ENCODE measurements around the gene LEO1. TPM values are rescaled to one million over a fixed set of nuclear protein-coding genes. Genes with fewer than 3 reads are reported as not detected.

Gene LEO1
- total and polyA plus RNA-seq, 2 experiments from 2014 or later = 28.1 to 36.0 TPM

GRCh38 chr15:52002351-52002750 lies 30.8 kb upstream of the LEO1 start:
- peaks cover 15% of the 10 kb centered on the region for H3K4me1 ChIP-seq (ENCODE audit: insufficient read depth)
- TF ChIP-seq EZH2phosphoT487 (IDR thresholded peaks at IDR 0.05; ENCODE audit: insufficient read depth, low read depth) = no peak
- TF ChIP-seq EZH2 (IDR thresholded peaks at IDR 0.05; ENCODE audit: insufficient read depth, poor library complexity, severe bottlenecking) = no peak
- H3K36me3 ChIP-seq (ENCODE audit: low read depth) = no peaks in the 10 kb centered on the region
- DNase-seq = no peak
- no peaks in the 10 kb centered on the region for H3K9me3 ChIP-seq (ENCODE audit: low read depth)
- H3K9me2 ChIP-seq (ENCODE audit: insufficient read depth) = no peaks in the 10 kb centered on the region
- in situ Hi-C loops (cut with MboI) = no loop called here
- no peaks in the 10 kb centered on the region for H3K79me2 ChIP-seq (ENCODE audit: insufficient read depth)
- H3K27me3 ChIP-seq (replicated peaks; ENCODE audit: insufficient read depth) = no peaks in the 10 kb centered on the region
- no peak overlapping the region for H2AFZ ChIP-seq
- no peak overlapping the region for H3K4me3 ChIP-seq
- no peaks in the 10 kb centered on the region for H4K20me1 ChIP-seq (ENCODE audit: insufficient read depth)
- no peak overlapping the region for H3K27ac ChIP-seq
- H3K9ac ChIP-seq = no peak overlapping the region
- 39 to 57% methylated on average over 2 of the region's 2 CpGs for WGBS, 2 experiments (ENCODE audit: low coverage in 1 of 2, low lambda C conversion rate in 2 of 2, missing lambda C conversion rate in 2 of 2)
- H3K4me2 ChIP-seq (ENCODE audit: unreplicated experiment) = no peak overlapping the region
- H3F3A ChIP-seq (ENCODE audit: insufficient read depth) = peaks cover 10% of the 10 kb centered on the region

- peaks cover 13% of the 10 kb centered on the region for H3K4me1 ChIP-seq (ENCODE audit: insufficient read depth)
- in situ Hi-C loops (cut with MboI) = no loop called here
- H3K36me3 ChIP-seq (ENCODE audit: low read depth) = no peaks in the 10 kb centered on the region
- H3K4me3 ChIP-seq = no peak overlapping the region
- no peak for DNase-seq
- H3K9me2 ChIP-seq (ENCODE audit: insufficient read depth) = no peaks in the 10 kb centered on the region
- peaks cover 12% of the 10 kb centered on the region for H3F3A ChIP-seq (ENCODE audit: insufficient read depth)
- no peak overlapping the region for H3K9ac ChIP-seq
- H2AFZ ChIP-seq = no peak overlapping the region
- WGBS, 2 experiments (ENCODE audit: low coverage in 1 of 2, low lambda C conversion rate in 2 of 2, missing lambda C conversion rate in 2 of 2) = 100% methylated on average over 1 of the region's 1 CpG
- H3K4me2 ChIP-seq (ENCODE audit: unreplicated experiment) = no peak overlapping the region
- H3K27me3 ChIP-seq (replicated peaks; ENCODE audit: insufficient read depth) = no peaks in the 10 kb centered on the region
- no peaks in the 10 kb centered on the region for H3K9me3 ChIP-seq (ENCODE audit: low read depth)
- H3K27ac ChIP-seq = no peak overlapping the region
- TF ChIP-seq EZH2phosphoT487 (IDR thresholded peaks at IDR 0.05; ENCODE audit: insufficient read depth, low read depth) (no peak), EZH2 (IDR thresholded peaks at IDR 0.05; ENCODE audit: insufficient read depth, poor library complexity, severe bottlenecking) (no peak)
- no peaks in the 10 kb centered on the region for H4K20me1 ChIP-seq (ENCODE audit: insufficient read depth)
- H3K79me2 ChIP-seq (ENCODE audit: insufficient read depth) = no peaks in the 10 kb centered on the region
Measured at GRCh38 chr15:51992953-51993352, 21.4 kb upstream of the LEO1 start.

- Histone ChIP-seq H3K27me3 (replicated peaks; ENCODE audit: insufficient read depth) (no peaks in the 10 kb centered on the region), H3K4me2 (ENCODE audit: unreplicated experiment) (no peak overlapping the region), H3K79me2 (ENCODE audit: insufficient read depth) (no peaks in the 10 kb centered on the region), H3K4me1 (ENCODE audit: insufficient read depth) (peaks cover 13% of the 10 kb centered on the region), H3K9me2 (ENCODE audit: insufficient read depth) (no peaks in the 10 kb centered on the region), H2AFZ (no peak overlapping the region), H3K9ac (no peak overlapping the region), H4K20me1 (ENCODE audit: insufficient read depth) (no peaks in the 10 kb centered on the region), H3F3A (ENCODE audit: insufficient read depth) (peaks cover 12% of the 10 kb centered on the region), H3K4me3 (no peak overlapping the region), H3K27ac (no peak overlapping the region), H3K36me3 (ENCODE audit: low read depth) (no peaks in the 10 kb centered on the region), H3K9me3 (ENCODE audit: low read depth) (no peaks in the 10 kb centered on the region)
- 90 to 91% methylated on average over 4 of the region's 4 CpGs for WGBS, 2 experiments (ENCODE audit: low coverage in 1 of 2, low lambda C conversion rate in 2 of 2, missing lambda C conversion rate in 2 of 2)
- in situ Hi-C loops (cut with MboI) = no loop called here
- TF ChIP-seq EZH2 (IDR thresholded peaks at IDR 0.05; ENCODE audit: insufficient read depth, poor library complexity, severe bottlenecking) = no peak
- TF ChIP-seq EZH2phosphoT487 (IDR thresholded peaks at IDR 0.05; ENCODE audit: insufficient read depth, low read depth) = no peak
- no peak for DNase-seq
Measured at GRCh38 chr15:51991141-51991540, 19.6 kb upstream of the LEO1 start.

GRCh38 chr15:51982770-51983103 lies 11.2 kb upstream of the LEO1 start:
- no peaks in the 10 kb centered on the region for H3K9me2 ChIP-seq (ENCODE audit: insufficient read depth)
- in situ Hi-C loops (cut with MboI) = no loop called here
- no peak for TF ChIP-seq EZH2phosphoT487 (IDR thresholded peaks at IDR 0.05; ENCODE audit: insufficient read depth, low read depth)
- TF ChIP-seq EZH2 (IDR thresholded peaks at IDR 0.05; ENCODE audit: insufficient read depth, poor library complexity, severe bottlenecking) = no peak
- H3K79me2 ChIP-seq (ENCODE audit: insufficient read depth) = no peaks in the 10 kb centered on the region
- no peak overlapping the region; the same call in 1 of the 2 replicates for H3K4me3 ChIP-seq
- peak; percentile 16 for DNase-seq
- H3K27me3 ChIP-seq (replicated peaks; ENCODE audit: insufficient read depth) = no peaks in the 10 kb centered on the region
- H4K20me1 ChIP-seq (ENCODE audit: insufficient read depth) = no peaks in the 10 kb centered on the region
- H3K9me3 ChIP-seq (ENCODE audit: low read depth) = no peaks in the 10 kb centered on the region
- H3K36me3 ChIP-seq (ENCODE audit: low read depth) = no peaks in the 10 kb centered on the region
- H3K27ac ChIP-seq = peak overlapping the region; percentile 92
- peak overlapping the region; percentile 97 for H3K4me2 ChIP-seq (ENCODE audit: unreplicated experiment)
- peak overlapping the region; percentile 89 for H3K9ac ChIP-seq
- peaks cover 26% of the 10 kb centered on the region for H3K4me1 ChIP-seq (ENCODE audit: insufficient read depth)
- peaks cover 25% of the 10 kb centered on the region for H3F3A ChIP-seq (ENCODE audit: insufficient read depth)
- peak overlapping the region; percentile 80 for H2AFZ ChIP-seq

Data from GM23248 (cell line).